Breast epithelium (tissue), 3 donors: ENCODE data around the gene RAC3.

ENCODE experiments used
- POLR2A ChIP-seq: fragments of 450-650 bp; IDR thresholded peaks from one replicate; pipeline ENCODE4 v1.6.1; 2016; ENCODE audit warnings: antibody characterized with exemption, mild to moderate bottlenecking, moderate library complexity
- POLR2AphosphoS5 ChIP-seq, 3 donors: sonication (generic); formaldehyde crosslinking; IDR thresholded peaks; one replicate each; pipeline ENCODE4 v1.6.1; 2017; ENCODE audit warnings: antibody characterized with exemption in 3 of 3
- TF ChIP-seq, protein P1 (sequence below), 3 donors: fragments of 450-650 bp; IDR thresholded peaks; one replicate each; pipeline ENCODE4 v1.5.1; 2016 to 2017; ENCODE audit warnings: antibody characterized with exemption in 3 of 3, mild to moderate bottlenecking in 3 of 3, moderate library complexity in 3 of 3

DNA sequence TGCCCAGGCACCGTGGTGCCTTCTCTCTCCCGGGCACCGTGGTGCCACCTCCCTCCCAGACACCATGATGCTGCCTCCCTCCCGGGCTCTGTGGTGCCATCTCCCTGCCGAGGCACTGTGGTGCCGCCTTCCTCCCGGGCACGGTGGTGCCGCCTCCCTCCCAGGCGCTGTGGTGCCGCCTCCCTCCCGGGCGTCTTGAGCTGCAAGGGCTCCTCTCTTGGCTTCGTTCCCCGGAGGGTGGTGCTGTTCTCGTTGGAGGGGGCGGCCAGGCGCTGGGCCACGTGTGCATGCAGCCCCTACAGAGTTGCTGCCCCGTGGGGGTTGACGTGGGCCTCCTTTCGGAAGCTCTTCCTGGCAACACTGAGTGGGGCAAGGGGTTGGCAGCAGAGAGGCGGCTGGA, 17.0 kb upstream of the RAC3 start:
- TF ChIP-seq, protein P1, sequence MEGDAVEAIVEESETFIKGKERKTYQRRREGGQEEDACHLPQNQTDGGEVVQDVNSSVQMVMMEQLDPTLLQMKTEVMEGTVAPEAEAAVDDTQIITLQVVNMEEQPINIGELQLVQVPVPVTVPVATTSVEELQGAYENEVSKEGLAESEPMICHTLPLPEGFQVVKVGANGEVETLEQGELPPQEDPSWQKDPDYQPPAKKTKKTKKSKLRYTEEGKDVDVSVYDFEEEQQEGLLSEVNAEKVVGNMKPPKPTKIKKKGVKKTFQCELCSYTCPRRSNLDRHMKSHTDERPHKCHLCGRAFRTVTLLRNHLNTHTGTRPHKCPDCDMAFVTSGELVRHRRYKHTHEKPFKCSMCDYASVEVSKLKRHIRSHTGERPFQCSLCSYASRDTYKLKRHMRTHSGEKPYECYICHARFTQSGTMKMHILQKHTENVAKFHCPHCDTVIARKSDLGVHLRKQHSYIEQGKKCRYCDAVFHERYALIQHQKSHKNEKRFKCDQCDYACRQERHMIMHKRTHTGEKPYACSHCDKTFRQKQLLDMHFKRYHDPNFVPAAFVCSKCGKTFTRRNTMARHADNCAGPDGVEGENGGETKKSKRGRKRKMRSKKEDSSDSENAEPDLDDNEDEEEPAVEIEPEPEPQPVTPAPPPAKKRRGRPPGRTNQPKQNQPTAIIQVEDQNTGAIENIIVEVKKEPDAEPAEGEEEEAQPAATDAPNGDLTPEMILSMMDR (IDR thresholded peaks at IDR 0.05), result no peak
- TF ChIP-seq POLR2A, result no peak
- TF ChIP-seq POLR2AphosphoS5 (IDR thresholded peaks at IDR 0.05), result no peak
